ENCODE measurements around the gene MYO3A. TPM values are rescaled to one million over a fixed set of nuclear protein-coding genes. Genes with fewer than 3 reads are reported as not detected.
"Not testable (repeated sequence)": the region's sequence is repeated elsewhere in the genome, so short reads cannot be mapped to it uniquely, and the experiment has no call there.

Gene MYO3A
- total RNA-seq, 2 donors from 2014 or later, result 0.08 to 1.0 TPM

DNA sequence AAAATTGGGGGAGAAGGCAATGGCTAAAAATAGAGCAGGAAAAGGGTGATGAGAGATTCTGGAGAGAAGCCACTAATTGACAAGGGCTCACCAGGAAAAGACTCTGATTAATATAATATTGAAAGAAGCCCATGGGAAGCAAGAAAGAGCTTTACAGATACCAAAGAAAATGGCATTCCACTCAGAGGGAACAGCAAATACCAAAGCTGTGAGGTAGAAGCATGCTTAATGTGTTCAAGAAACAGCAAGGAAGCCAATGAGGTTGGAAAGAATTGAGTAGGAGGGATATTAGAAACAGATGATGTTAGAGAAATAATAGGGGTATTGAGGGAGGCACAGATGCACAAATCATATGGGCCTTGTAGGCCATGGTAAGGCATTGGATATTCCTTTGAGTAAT lies 130.1 kb downstream of the MYO3A start:
- DNase-seq (no peak), ATAC-seq (no peak)
- intact Hi-C loops (cut with DNase I, micrococcal nuclease), result no loop called here

DNA sequence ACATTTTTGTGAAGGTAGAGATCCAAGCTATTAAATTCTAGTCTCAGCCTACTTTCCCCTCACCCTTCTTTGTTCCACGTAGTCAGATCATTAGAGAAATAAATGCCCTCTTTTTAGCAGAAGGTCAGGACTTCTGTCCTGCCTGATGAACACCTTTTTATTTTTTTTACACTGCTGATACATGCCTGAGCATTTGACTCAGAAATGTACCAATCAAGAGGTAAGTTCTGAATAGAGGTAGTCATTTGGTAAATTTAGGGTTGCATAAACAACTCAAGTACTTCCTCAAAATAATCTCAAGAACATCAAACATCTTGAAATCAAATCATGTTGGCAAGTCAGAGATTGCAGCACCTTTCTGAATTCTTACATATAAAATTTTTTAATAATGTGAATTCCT lies 133.7 kb downstream of the MYO3A start:
- no peak for ATAC-seq

DNA sequence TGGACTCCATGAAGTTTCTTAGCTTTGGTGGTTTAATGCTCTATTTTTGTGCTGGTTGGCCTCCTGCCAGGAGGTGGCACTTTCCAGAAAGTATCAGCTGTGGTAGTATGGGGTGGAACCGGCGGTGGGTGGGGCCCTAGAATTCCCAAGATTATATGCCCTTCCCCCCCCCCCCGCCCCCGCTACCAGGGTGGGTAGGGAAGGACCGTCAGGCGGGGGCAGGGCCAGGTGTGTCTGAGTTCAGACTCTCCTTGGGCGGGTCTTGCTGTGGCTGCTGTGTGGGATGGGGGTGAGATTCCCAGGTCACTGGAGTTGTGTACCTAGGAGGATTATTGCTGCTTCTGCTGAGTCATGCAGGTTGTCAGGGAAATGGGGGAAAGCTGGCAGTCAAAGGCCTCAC lies 146.9 kb downstream of the MYO3A start:
- DNase-seq (peak; percentile 70 to 90), ATAC-seq (peak; percentile 92)
- intact Hi-C loops (cut with DNase I, micrococcal nuclease), result not testable (repeated sequence)

More for the DNA sequence above, 133.7 kb downstream of the MYO3A start:
- DNase-seq, result no peak
- intact Hi-C loops (cut with DNase I, micrococcal nuclease), result no loop called here

DNA sequence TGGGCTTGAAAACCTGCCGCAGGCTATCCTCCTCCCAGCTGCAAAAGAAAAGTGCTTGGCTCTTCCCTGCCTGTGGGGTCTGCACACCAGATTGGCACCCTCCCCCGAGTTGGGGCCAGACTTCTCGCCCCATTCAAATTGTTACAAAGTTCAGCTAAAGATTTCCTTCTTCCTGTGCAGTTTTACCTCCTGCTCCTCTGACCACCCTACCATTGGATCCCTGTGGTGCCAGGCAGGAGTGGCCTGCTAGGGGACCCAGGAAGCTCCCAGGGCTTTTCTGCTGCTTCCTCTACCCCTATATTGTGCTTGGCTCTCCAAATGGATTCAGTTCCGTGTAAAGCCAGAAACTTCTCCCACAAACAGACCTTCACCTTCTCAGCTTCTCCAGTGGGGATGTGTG lies 147.4 kb downstream of the MYO3A start:
- DNase-seq (peak in 1 of 2 donors; percentile 28), ATAC-seq (peak; percentile 72)
- intact Hi-C loops (cut with DNase I, micrococcal nuclease), result no loop called here

DNA sequence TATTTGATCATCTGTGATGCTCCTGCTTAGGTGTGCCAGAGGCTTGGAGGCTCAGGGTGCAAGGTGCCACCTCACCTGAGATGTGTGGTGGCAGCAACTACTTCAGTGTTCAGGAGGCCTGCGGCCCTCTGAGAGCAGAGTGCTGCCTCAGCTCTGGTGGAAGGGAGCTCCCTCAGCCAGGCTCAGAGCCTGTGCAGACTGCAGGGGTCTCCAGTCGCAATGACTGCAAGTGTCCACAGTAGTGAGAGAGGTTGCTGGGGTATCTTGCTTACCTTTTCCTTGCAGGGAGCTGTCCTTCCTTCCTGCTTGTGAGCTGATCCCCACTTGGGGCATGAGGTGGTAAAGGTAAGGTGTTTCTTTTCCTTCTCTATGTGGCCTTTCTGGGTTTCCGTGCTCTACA lies 151.5 kb downstream of the MYO3A start:
- no peak for ATAC-seq
- no peak for DNase-seq
- intact Hi-C loops (cut with DNase I, micrococcal nuclease), result no loop called here

DNA sequence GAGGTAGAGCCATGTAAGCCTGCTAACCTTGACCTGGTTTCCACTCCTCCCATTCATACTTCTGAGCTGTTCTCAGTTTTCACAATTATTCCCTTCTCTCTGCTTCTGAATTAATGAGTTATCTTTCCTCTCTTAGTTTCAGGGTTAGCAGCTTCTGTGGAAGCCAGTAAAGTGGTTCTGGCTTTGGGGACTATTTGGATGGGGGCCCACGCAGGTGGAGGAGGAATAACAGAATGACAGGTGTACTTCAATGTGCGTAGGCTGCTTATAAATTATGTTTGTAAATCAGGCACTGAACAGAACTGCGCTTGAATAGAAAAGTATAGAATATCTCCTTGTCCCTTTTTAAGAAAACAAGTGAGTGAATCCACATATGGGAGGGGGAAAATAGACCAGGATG lies 153.6 kb downstream of the MYO3A start:
- DNase-seq, result no peak
- intact Hi-C loops (cut with DNase I, micrococcal nuclease), result no loop called here

DNA sequence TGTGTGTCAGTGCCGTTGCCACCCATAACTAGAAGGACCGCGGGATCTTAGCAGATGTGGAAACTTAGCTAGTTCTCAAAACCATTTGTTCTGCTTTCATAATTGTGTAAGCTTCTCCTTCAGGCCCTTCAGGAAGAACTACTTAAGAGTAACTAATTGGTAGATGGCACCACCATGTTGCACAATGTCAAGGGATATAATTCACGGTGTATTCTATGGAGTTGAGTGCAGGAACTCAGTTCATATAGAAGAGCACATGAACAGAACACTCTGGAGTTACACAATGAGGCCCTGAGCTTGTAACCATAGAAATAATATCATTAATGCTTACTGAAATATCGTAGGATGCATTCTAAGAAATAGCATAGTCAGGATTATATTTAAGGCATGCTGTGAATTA lies 156.0 kb downstream of the MYO3A start:
- intact Hi-C loops (cut with DNase I, micrococcal nuclease), result no loop called here
- ATAC-seq, result no peak
- no peak for DNase-seq

More for the DNA sequence above, 153.6 kb downstream of the MYO3A start:
- no peak for ATAC-seq

DNA sequence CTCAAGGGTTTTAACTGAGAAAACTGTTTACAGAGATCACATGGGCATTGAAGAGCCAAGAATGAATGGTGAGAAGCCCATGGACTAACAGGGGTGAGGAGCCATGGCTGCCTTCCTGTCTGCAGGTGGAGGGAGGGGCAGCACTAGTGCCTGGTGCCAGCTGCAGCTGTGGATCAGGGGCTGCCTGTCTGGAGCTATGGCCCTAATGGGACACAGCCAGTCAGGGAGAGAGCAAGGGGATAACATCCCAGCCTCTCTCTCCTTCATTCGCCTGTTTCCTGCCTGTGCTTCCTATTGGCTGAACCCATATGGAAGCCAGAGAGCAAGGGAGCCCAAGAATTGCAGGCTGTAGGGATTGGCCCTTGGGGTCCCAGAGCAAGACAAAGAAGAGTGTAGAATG lies 156.7 kb downstream of the MYO3A start:
- intact Hi-C loops (cut with DNase I, micrococcal nuclease), result no loop called here
- DNase-seq (no peak), ATAC-seq (no peak)

DNA sequence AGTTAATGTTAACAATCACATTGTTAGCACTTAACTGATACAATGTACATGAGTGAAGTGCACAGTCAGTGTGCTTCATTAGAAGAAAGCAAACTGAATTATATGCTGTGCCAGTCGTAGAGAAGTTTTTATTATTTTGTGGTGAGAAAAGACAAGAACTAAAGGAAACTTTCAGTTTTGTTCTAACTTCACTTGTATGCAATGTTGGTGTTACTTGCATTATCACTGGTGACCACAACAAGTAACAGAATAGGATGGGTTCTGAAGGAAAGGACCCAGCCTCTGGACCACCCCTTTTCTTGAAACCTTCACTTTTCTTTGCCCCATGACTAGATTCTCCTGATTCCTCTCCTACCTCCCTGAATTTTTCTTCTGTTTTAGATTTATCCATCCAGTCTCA lies 159.2 kb downstream of the MYO3A start:
- DNase-seq, result no peak
- intact Hi-C loops (cut with DNase I, micrococcal nuclease), result no loop called here
- no peak for ATAC-seq

DNA sequence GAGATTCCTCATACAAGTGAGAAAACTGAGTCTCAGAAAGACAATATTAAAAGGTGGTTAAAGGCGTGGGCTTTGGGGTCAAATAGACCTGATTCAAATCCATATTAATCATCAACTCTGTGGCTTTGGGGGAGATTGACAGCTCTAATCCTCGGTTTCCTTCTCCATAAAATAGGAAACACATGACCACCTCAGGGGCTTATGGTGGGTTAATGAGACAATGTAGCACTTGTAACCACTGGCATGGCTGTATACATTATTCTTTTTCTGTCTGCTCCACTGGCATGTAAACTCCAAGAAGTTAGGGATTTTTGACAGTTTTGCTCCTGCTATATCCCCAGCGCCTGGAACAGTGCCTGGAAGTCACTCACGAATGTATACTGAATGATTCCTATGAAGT lies 161.8 kb downstream of the MYO3A start:
- DNase-seq (no peak), ATAC-seq (no peak)
- intact Hi-C loops (cut with DNase I, micrococcal nuclease), result no loop called here

DNA sequence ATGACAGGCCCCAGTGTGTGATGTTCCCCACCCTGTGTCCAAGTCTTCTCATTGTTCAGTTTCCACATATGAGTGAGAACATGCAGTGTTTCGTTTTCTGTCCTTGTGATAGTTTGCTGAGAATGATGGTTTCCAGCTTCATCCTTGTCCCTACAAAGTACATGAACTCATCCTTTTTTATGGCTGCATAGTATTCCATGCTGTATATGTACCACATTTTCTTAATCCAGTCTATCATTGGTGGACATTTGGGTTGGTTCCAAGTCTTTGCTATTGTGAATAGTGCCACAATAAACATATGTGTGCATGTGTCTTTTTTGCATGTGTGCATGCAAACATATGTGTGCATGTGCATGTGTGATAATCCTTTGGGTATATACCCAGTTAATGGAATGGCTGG lies 163.5 kb downstream of the MYO3A start:
- ATAC-seq; intact Hi-C loops (cut with DNase I, micrococcal nuclease); DNase-seq: not testable (repeated sequence)

DNA sequence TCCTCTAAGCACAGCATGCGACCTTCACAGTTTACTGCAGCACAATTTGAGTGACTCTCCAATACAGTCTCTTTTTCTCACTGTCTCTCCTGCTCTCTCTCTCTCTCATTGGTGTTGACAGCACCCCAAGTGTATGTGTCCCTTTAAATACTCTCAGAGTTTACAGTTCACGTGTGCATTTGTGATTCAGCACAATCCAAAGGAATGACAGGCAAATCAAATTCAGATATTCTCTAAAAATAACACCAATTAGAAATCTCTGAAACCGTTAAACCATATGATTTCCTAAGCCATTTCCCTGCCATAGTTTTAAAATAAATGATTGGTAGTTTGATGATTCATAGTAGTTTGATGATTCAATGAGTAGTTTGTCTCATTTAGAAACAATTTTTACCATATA lies 178.5 kb downstream of the MYO3A start:
- DNase-seq, result no peak
- no peak for ATAC-seq
- intact Hi-C loops (cut with DNase I, micrococcal nuclease), result no loop called here

DNA sequence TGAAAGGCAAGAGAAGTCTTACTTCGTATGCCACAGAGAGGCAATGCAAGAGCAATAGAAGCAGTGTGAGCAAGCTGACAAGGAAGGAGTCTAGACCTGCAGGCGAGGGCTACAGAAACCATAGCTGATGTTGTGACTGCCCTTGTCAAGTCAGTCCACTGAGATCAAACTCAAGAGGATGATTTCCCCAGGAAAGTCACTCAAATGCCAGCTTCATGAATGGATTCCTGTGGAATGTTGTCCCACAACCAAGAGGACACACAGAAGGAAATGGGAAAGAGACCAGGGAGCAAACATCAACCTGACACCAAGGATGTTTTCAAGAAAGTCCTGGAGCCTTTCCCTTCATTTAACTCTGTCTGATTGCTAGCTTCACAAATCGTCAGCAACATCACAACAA lies 204.6 kb downstream of the MYO3A start:
- ATAC-seq (no peak), DNase-seq (no peak)
- intact Hi-C loops (cut with DNase I, micrococcal nuclease), result no loop called here

DNA sequence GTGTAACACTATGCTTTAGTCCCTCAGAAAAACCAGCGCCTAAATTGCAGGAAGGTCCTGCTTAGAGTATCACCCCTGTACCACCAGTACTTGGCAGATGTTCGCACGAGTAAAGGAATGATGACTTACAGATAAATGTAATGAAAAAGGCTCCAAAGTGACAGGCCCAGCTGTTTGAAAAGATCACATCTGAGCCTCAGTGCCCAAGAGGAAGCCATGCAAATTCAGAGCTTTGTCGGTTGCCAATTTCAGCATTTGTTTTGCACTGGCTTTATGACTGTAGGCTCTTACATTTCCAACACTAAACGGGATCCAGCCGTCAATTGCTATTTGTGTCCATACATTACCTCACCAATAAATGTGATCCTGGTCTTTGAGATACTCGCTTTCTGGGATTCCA lies 222.0 kb downstream of the MYO3A start:
- ATAC-seq, result no peak
- intact Hi-C loops (cut with DNase I, micrococcal nuclease), result no loop called here
- no peak for DNase-seq

DNA sequence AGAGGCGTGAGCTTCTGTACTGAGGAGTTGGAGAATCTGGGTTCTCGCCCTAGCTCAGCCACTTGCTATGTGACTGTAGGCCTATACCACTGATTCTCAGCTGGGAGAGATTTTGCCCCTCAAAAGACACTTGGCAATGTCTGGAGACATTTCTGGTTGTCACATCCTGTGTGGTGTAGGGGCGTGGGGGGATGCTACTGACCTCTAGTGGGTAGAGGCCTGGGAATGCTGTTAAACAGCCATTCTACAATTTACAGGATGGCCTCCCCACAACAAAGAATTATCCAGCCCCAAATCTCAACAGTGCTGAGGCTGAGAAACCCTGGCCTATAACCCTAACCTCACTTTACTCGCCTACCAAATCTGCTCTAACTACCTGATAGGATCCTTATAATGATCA lies 223.7 kb downstream of the MYO3A start:
- DNase-seq (no peak), ATAC-seq (no peak)
- intact Hi-C loops (cut with DNase I, micrococcal nuclease), result no loop called here

DNA sequence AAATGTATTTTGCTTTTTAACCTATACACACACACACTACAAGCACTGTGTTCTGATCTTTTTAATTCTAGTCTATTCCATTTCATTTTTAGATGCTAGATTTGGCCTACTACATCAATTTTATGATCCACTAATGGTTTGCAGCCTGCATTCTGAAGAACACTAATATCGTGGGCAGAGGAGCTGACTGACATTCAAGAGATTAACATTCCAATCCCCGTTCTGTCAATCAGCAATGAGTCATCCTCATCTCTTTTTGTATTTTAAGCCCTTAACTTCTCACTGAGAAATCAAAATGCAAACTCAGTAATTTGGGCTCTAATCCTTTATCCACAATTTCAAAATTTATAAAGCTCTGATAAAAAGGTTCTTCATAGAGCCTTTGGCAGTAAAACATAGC lies 235.4 kb downstream of the MYO3A start:
- DNase-seq (no peak), ATAC-seq (no peak)
- intact Hi-C loops (cut with DNase I, micrococcal nuclease), result no loop called here

DNA sequence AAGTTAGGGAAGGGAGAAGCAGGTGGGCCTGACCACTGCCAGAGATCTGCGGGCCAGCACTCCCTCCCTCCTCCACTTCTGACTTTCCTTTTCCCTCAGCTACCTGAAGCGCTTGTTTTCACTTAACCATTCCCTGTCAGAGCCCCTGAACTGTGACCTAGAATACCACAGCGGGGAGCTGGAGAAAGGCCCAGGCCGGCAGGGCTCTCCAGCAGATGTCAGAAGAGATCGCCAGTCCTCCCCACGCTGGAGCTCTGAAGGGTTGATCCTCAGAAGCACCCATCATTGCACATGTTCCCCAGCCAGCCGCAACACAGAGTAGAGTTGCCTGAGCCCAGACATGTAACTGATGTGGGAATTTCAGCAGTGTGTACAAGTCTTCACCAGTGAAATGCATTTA lies 238.1 kb downstream of the MYO3A start:
- intact Hi-C loops (cut with DNase I, micrococcal nuclease), result no loop called here
- no peak for DNase-seq
- no peak for ATAC-seq

DNA sequence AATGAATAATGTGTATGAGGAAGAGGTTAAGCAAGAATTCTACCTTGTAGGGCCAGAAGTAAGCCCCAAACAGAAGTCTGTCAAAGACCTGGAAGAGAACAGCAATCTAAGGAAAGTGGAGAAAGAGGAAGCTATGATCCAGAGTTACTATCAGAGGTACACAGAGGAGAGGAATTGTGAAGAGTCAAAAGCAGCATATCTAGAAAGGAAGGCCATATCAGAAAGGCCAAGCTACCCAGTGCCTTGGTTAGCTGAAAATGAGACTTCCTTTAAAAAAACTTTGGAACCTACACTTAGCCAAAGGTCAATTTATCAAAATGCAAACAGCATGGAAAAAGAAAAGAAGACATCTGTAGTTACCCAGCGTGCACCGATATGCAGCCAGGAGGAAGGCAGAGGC lies 239.8 kb downstream of the MYO3A start:
- intact Hi-C loops (cut with DNase I, micrococcal nuclease), result no loop called here
- no peak for ATAC-seq
- no peak for DNase-seq

DNA sequence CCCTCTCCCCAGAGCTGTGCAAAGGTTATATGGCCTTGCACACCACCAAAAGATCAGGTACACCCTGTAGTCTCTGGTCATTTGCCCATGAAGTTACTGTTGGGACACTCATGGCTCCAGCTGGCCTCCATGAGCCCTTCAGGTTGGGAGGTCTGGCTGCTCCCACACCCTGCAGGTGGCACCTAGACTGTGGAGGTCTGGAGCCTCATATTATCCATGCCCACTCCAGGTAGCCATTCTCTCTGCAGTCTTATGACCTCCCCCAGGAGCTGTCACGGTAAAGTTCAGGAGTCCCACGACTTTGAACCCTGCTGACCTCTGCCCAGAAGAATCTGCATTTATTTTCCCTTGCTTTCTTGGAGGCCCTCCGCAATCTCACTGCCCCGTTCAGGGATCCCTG lies 243.3 kb downstream of the MYO3A start:
- intact Hi-C loops (cut with DNase I, micrococcal nuclease), result no loop called here
- ATAC-seq, result no peak
- DNase-seq, result no peak

DNA sequence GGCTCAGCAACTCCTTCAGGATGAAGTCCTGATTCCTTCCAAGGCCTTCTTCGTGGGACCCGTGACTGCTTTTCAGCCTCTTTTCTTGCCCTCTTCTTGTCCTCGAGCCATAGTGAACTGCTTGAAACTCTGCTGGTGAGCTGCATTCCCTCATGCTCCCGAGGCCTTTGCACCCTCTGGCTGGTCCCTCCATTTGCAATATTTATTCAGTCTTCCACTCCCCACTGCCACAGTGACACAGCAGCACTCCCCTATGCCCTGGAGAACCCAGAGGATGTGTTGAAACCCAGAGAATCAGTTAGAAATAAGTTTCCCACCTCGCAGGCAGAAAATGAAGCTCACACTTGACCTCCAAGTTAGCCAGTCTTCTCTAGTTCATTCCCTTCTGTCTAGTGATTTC lies 260.2 kb downstream of the MYO3A start:
- intact Hi-C loops (cut with DNase I, micrococcal nuclease), result no loop called here
- ATAC-seq, result no peak
- no peak for DNase-seq

DNA sequence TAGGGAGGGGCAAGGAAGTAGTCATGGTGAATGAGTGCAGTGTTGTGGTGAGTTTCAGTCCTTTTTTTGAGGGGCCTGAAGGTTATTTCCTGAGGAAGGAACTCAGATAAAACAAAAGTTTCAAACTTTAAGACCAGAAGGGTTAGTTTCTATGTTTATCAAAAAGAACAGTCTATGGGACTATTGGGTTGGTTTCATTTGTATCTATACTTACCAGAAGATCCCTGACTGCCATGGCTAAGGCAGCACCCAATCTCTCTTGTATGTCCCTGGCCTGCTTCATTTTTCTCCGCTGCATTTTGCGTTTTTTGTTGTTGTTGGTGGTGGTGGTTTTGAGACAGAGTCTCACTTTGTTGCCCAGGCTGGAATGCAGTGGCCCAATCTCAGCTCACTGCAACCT lies 263.2 kb downstream of the MYO3A start:
- intact Hi-C loops (cut with DNase I, micrococcal nuclease), result no loop called here
- ATAC-seq (no peak), DNase-seq (no peak)

DNA sequence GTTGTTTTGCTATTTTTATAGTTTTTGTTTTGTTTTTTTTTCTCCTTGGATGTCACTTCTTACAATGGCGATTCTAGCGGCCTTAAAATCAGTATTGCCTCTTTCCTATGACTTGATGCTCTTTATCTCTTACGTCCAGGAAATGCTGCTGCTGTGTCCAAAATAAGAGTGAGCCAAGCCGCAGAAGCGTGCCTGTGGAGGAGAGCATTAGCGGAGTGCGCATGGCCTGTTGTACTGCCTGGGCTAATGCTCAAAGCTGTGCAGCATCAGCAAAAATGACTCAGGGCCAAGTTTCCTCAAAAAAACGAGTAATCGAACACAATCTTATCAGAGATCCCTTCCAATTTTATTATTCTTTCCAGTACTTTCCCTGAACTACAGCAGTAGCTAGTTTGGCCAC lies 264.1 kb downstream of the MYO3A start:
- DNase-seq (no peak), ATAC-seq (no peak)
- intact Hi-C loops (cut with DNase I, micrococcal nuclease), result no loop called here

All from left colon (tissue), 2 donors.